SU-DHL-6 (cell line): ENCODE data around the gene MAD2L1BP.

Experiments
- H2AFZ ChIP-seq: fragments of 200-600 bp; sonication (generic); 2 replicates; pipeline ENCODE4 v1.6.1; 2014; ENCODE audit warnings: low read depth, mild to moderate bottlenecking, moderate library complexity, mixed read lengths, antibody characterized with exemption, low read length; ENCODE audit not compliant: severe bottlenecking
- H3F3A ChIP-seq: fragments of 200-600 bp; shearing (Covaris generic); 2 replicates; pipeline ENCODE4 v1.6.0; 2016; ENCODE audit warnings: antibody characterized with exemption, mild to moderate bottlenecking; ENCODE audit not compliant: insufficient read depth
- H3K27ac ChIP-seq: fragments of 200-600 bp; sonication (generic); 2 replicates; pipeline ENCODE4 v1.5.1; 2016; ENCODE audit warnings: low read depth, mild to moderate bottlenecking, low read length, moderate library complexity, mixed read lengths
- H3K27me3 ChIP-seq: fragments of 200-600 bp; sonication (generic), shearing (Covaris generic); 2 replicates; pipeline ENCODE4 v1.6.0; 2014; ENCODE audit warnings: mild to moderate bottlenecking, low read length
- H3K36me3 ChIP-seq: fragments of 200-600 bp; sonication (generic); 2 replicates; pipeline ENCODE4 v1.6.1; 2014; ENCODE audit warnings: mild to moderate bottlenecking, low read length, mixed read lengths
- H3K4me2 ChIP-seq: fragments of 300-600, 200-600 bp; shearing (Covaris generic), sonication (generic); 2 replicates; pipeline ENCODE4 v1.6.0; 2014; ENCODE audit warnings: low read length, low read depth, mild to moderate bottlenecking; ENCODE audit not compliant: poor library complexity, severe bottlenecking
- H3K4me3 ChIP-seq: fragments of 200-600 bp; sonication (generic); 2 replicates; pipeline ENCODE4 v1.5.1; 2014; ENCODE audit warnings: antibody characterized with exemption, low read length, mild to moderate bottlenecking, mixed read lengths; ENCODE audit not compliant: insufficient read depth, poor library complexity, severe bottlenecking
- H3K79me2 ChIP-seq: fragments of 200-600 bp; sonication (generic); 2 replicates; pipeline ENCODE4 v1.6.1; 2014; ENCODE audit warnings: mild to moderate bottlenecking, low read length, moderate library complexity; ENCODE audit not compliant: insufficient read depth
- H3K9ac ChIP-seq: fragments of 200-600 bp; sonication (generic); 2 replicates; pipeline ENCODE4 v1.7.0; 2014; ENCODE audit warnings: mild to moderate bottlenecking, low read length
- H3K9me2 ChIP-seq: fragments of 200-600 bp; sonication (generic); replicated peaks from 2 replicates; pipeline ENCODE4 v1.6.1; 2014; ENCODE audit warnings: low read length; ENCODE audit not compliant: insufficient read depth
- H3K9me3 ChIP-seq: fragments of 200-600 bp; sonication (generic); 2 replicates; pipeline ENCODE4 v1.6.1; 2014; ENCODE audit warnings: low read length, mixed read lengths; ENCODE audit not compliant: insufficient read depth
- H4K20me1 ChIP-seq: fragments of 200-600 bp; sonication (generic); 2 replicates; pipeline ENCODE4 v1.6.1; 2014; ENCODE audit warnings: low read depth, mild to moderate bottlenecking, antibody characterized with exemption, low read length, moderate library complexity, mixed read lengths
- EZH2phosphoT487 ChIP-seq: fragments of 200-600 bp; sonication (generic), shearing (Covaris generic); conservative IDR thresholded peaks from 2 replicates; pipeline ENCODE4 v1.6.1; 2018; ENCODE audit warnings: mild to moderate bottlenecking, antibody characterized with exemption, low read length, moderate library complexity, mixed read lengths
- TF ChIP-seq, protein P1 (sequence below): fragments of 200-600 bp; sonication (generic); IDR thresholded peaks from one replicate; pipeline ENCODE4 v1.5.1; 2017; ENCODE audit warnings: antibody characterized with exemption, mild to moderate bottlenecking, low read length, moderate library complexity; ENCODE audit not compliant: insufficient read depth, poor library complexity, severe bottlenecking

Gene MAD2L1BP

DNA sequence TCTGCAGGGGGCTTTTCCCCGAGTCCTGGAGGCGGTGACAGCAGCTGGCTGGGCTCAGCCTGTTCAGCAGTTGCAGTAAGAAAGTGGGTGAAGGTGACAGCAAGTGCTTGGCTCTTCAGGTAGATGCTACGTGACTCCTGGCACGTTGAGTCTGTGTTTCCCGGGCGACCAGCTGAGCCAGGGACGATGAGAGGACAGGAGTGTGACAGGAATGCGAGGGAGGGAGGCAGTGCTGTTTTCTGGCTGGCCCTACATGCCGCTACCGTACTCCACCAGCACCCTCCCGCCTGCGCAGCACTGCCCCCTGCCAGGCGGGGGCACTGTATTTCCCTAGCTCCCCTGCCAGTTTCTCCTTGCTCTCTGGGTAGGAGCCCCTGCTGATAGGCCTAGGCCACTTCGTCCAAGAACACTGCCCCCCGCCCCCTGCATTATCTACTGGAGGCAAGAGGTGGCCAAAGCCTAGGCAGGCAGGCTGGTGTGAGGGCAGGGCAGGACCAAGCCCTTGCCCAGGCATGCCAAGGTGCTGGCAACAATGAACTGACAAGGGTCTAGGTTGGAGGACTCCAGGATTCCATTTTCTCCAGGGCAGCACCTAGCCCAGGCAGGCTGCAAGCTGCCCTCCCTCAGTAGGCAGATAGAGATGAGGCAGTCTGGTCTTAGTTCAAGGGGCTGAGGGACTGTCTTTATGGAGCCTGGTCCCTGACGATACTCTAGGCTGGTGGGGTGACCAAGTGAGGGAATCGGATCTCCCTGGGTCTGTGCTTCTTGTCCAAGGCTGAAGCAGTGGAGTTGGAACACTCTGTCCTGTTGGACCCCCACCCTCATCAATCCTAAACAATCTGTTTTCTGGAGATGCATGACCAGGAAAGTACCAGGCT, 32.8 kb downstream of the MAD2L1BP start:
- Histone ChIP-seq H2AFZ (no peak overlapping the region), H3F3A (no peaks in the 10 kb centered on the region), H3K36me3 (no peaks in the 10 kb centered on the region), H3K9ac (peak overlapping the region; percentile 1; the same call in 1 of the 2 replicates), H3K4me3 (no peak overlapping the region), H3K9me3 (no peaks in the 10 kb centered on the region), H4K20me1 (no peaks in the 10 kb centered on the region), H3K79me2 (no peaks in the 10 kb centered on the region), H3K9me2 (no peaks in the 10 kb centered on the region), H3K4me2 (no peak overlapping the region), H3K27ac (no peak overlapping the region), H3K27me3 (no peaks in the 10 kb centered on the region)
- no peak for TF ChIP-seq EZH2phosphoT487
- TF ChIP-seq, protein P1, sequence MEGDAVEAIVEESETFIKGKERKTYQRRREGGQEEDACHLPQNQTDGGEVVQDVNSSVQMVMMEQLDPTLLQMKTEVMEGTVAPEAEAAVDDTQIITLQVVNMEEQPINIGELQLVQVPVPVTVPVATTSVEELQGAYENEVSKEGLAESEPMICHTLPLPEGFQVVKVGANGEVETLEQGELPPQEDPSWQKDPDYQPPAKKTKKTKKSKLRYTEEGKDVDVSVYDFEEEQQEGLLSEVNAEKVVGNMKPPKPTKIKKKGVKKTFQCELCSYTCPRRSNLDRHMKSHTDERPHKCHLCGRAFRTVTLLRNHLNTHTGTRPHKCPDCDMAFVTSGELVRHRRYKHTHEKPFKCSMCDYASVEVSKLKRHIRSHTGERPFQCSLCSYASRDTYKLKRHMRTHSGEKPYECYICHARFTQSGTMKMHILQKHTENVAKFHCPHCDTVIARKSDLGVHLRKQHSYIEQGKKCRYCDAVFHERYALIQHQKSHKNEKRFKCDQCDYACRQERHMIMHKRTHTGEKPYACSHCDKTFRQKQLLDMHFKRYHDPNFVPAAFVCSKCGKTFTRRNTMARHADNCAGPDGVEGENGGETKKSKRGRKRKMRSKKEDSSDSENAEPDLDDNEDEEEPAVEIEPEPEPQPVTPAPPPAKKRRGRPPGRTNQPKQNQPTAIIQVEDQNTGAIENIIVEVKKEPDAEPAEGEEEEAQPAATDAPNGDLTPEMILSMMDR = peak; percentile 97

DNA sequence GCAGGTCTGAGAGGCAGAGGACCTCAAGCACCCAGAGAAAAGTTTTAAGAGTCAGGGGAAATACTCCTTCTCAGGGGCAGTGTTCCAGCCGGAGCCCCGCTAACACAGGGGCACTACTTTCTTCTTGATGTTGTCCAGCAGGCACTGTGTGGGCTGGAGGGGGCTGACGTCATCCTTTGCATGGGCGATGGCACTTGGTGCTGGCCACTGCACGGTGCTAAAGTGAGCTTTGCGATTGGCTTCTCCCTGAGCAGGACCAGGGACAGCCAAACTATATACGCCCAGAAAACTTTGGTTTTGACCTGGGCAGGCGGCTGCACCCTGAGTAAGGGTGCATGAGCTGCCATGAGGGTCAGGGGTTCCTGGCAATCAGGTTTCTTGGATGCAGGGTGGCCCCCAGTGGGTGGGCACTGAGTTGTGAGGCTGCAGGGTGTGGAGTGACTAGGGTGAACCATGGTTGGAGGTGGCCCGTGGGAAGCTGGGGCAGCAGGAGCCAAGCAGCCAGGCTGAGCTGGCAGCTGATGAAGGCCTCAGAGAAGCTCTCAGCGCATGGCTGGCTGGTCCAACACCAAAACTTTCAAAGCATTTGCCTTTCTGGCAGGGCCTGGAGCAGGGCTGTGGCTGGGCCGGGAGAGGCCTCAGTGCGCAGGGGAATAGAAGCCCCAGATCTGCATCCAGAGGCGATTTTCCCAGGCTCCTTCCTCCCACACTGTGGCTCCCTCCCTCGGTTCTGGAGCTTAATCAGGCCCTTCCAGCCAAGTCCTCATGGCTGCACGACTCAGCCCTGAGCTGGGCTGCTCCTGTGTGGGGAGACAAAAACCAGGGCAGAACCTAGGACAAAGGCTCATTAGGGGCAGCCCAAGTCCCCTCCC, 33.6 kb downstream of the MAD2L1BP start:
- Histone ChIP-seq H3K4me3 (no peak overlapping the region), H3K4me2 (no peak overlapping the region), H3F3A (no peaks in the 10 kb centered on the region), H2AFZ (no peak overlapping the region), H3K9me2 (no peaks in the 10 kb centered on the region), H3K9me3 (no peaks in the 10 kb centered on the region), H4K20me1 (no peaks in the 10 kb centered on the region), H3K36me3 (no peaks in the 10 kb centered on the region), H3K27ac (no peak overlapping the region), H3K79me2 (no peaks in the 10 kb centered on the region), H3K27me3 (no peaks in the 10 kb centered on the region), H3K9ac (no peak overlapping the region)
- TF ChIP-seq, protein P1 = no peak
- TF ChIP-seq EZH2phosphoT487 = no peak

DNA sequence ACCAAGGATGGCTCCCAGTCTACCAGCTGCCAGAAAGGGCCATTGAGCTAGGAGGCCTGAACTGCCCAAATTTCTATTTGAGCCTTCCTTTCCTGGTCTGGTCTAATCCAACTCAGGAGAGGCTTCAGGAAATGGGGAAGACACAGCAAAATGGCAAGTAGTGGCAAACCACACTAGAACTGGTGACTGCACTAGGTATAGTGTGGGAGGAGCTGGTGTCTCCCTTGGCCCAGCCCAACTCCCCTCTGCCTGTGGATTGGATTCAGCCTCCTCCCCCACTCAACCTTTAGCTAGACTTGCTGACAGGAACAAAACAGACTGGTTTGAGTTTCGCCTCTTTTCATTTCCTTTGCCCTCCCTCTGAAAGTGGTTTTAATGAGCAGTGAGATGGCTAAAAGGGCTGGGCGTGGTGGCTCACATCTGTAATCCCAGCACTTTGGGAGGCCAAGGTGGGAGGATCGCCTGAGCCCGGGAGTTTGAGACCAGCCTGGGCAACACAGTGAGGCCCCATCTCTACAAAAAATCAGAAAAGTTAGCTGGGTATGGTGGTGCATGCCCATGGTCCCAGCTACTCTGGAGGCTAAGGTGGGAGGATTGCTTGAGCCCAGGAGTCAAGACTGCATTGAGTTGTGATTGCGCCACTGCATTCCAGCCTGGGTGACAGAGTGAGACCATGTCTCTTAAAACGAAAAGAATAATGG, 34.4 kb downstream of the MAD2L1BP start:
- Histone ChIP-seq H4K20me1 (no peaks in the 10 kb centered on the region), H3K27me3 (no peaks in the 10 kb centered on the region), H3K4me3 (no peak overlapping the region), H3K9ac (no peak overlapping the region), H3K36me3 (no peaks in the 10 kb centered on the region; the same call in 1 of the 2 replicates), H2AFZ (no peak overlapping the region), H3K27ac (no peak overlapping the region), H3K9me2 (no peaks in the 10 kb centered on the region), H3K9me3 (no peaks in the 10 kb centered on the region), H3K79me2 (no peaks in the 10 kb centered on the region), H3K4me2 (no peak overlapping the region), H3F3A (no peaks in the 10 kb centered on the region)
- TF ChIP-seq, protein P1 = no peak
- no peak for TF ChIP-seq EZH2phosphoT487
